Peyer's patch (tissue), 4 donors: Measurements from ENCODE around the gene MXRA5.

ENCODE experiments used
- CTCF ChIP-seq, 6 experiments: fragments of 450-650 bp in 4 of 6; fragments of 200-600 bp in 2 of 6; sonication (generic) in 1 of 6; IDR thresholded peaks; one replicate each; pipeline ENCODE4 v1.5.1; 2017 to 2019; ENCODE audit warnings: antibody characterized with exemption in 6 of 6, mild to moderate bottlenecking in 3 of 6, moderate library complexity in 1 of 6
- POLR2A ChIP-seq, 2 donors: fragments of 450-650 bp; IDR thresholded peaks; one replicate each; pipeline ENCODE4 v1.5.1; 2017; ENCODE audit warnings: antibody characterized with exemption in 2 of 2, mild to moderate bottlenecking in 2 of 2, moderate library complexity in 2 of 2

GRCh38 chrX:3340016-3340415, 6.4 kb downstream of the MXRA5 start:
- TF ChIP-seq CTCF (IDR thresholded peaks at IDR 0.05): no peak
- no peak for TF ChIP-seq POLR2A (IDR thresholded peaks at IDR 0.05)
